GM12891 (cell line): Measurements from ENCODE around the gene CHRNA9.
"Not testable (repeated sequence)": the region's sequence is repeated elsewhere in the genome, so short reads cannot be mapped to it uniquely, and the experiment has no call there.

Experiments used
- DNase-seq: peaks from one replicate; pipeline ENCODE4 v3.0.0; 2011; ENCODE audit warnings: low spot score; ENCODE audit not compliant: insufficient read length
- FAIRE-seq: peaks from 2 replicates; lab custom pipeline; 2011; peaks lifted over from hg19 to GRCh38; lab: Jason Lieb, UNC
- PAX5 ChIP-seq: IDR thresholded peaks from 2 replicates; pipeline ENCODE4 v1.6.1; 2011; ENCODE audit warnings: low read length, moderate library complexity, mild to moderate bottlenecking; ENCODE audit not compliant: insufficient read depth, severe bottlenecking
- POLR2A ChIP-seq: IDR thresholded peaks from 2 replicates; pipeline ENCODE4 v1.6.1; 2011; ENCODE audit warnings: low read depth, low read length, control low read depth
- POLR2AphosphoS5 ChIP-seq: IDR thresholded peaks from 2 replicates; pipeline ENCODE4 v1.6.1; 2011; ENCODE audit warnings: low read depth, low read length, control low read depth
- POU2F2 ChIP-seq: IDR thresholded peaks from 2 replicates; pipeline ENCODE4 v1.6.1; 2011; ENCODE audit warnings: low read depth, mild to moderate bottlenecking, control low read depth, low read length, moderate library complexity
- SPI1 ChIP-seq: IDR thresholded peaks from 2 replicates; pipeline ENCODE4 v1.6.1; 2011; ENCODE audit warnings: low read depth, low read length, control low read depth
- TAF1 ChIP-seq: IDR thresholded peaks from 2 replicates; pipeline ENCODE4 v1.6.1; 2011; ENCODE audit warnings: low read depth, low read length, control low read depth

CHRNA9 gene

DNA sequence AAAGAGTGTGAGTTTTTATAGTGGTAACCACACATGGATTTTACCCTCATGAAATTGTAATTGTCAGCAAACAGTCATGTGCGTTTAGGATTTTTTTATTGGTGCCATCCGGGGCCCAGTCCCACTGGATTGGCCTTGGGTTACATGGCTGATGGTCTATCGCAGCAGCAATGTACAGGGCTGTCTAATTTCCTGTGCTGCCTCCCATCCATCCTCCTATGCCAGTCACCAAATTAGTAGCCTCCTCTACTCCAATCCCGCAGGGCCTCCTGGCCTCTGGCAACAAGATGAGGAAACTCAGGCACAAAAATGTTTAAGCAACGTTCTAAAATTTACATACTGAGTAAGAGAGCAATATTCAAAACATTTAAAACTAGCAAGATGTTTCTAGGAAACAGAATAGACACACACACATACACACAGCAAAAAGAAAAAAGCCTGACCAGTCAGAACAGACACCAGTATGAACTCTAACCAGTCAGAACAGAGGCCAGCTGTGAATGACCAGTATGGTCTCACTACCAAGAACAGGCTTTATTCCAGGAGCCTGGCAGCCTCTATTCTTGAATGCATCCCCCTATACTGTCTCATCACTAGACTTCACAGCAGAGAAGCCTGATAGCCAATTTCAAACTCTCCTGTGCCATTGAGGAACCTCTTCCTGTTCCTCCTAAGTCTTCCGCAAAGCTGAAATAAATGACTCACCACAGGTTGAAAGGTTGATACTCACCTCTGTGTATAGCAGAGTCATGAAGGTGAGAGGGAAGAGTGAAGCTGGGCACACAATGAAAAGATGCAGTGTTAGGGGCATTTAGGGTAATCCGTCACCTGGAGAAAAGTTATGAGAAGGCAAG, 42.6 kb downstream of the CHRNA9 start:
- DNase-seq: no peak
- no peak for TF ChIP-seq PAX5
- no peak for TF ChIP-seq POU2F2
- no peak for TF ChIP-seq POLR2AphosphoS5
- no peak for TF ChIP-seq SPI1
- no peak for TF ChIP-seq POLR2A
- no peak for TF ChIP-seq TAF1
- peak; percentile 50 for FAIRE-seq

DNA sequence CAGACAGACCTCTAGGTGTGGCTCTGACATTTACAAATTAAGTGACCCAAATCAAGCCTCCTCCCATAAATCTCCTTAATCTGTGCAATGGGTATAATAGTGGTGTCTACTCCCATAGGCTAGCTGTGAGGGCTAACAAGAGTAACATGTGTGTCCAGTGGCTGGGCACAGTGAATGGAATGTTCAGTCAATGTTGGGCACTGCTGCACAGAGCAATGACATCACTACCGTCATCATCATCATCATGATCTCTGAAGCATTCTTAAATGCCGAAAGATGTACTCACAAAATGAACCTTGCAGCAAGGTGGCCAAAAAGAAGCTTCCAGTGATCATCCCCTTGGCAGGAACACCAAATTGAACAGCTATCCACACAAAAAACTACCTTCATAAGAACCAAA, 43.5 kb downstream of the CHRNA9 start:
- no peak for DNase-seq
- FAIRE-seq: no peak
- no peak for TF ChIP-seq POU2F2
- no peak for TF ChIP-seq POLR2AphosphoS5
- no peak for TF ChIP-seq PAX5
- no peak for TF ChIP-seq POLR2A
- no peak for TF ChIP-seq SPI1
- no peak for TF ChIP-seq TAF1

DNA sequence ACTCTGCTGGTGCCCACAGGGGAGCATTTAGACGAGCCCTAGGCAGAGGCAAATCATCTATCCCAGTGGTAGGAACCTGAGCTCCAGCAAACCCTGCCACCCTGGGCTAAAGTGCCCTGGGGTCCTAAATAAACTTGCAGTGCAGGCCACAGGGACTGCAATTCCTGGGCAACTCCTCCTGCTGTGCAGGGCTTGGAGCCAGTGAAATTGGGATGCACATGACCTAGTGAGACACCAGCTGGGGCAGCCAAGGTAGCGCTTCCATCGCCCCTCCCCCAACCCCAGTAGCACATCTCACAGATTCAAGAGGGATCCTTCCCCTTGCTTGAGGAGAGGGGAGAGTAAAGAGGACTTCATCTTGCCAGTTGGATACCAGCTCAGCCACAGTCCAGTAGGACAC, 44.1 kb downstream of the CHRNA9 start:
- no peak for TF ChIP-seq TAF1
- TF ChIP-seq POLR2AphosphoS5: no peak
- TF ChIP-seq POU2F2: no peak
- no peak for TF ChIP-seq PAX5
- FAIRE-seq: no peak
- DNase-seq: no peak

- TF ChIP-seq PAX5: no peak
- no peak for TF ChIP-seq POLR2A
- TF ChIP-seq POLR2AphosphoS5: no peak
- no peak for TF ChIP-seq POU2F2
- TF ChIP-seq TAF1: no peak
- no peak for TF ChIP-seq SPI1
- no peak for DNase-seq
- no peak for FAIRE-seq
These were observed 45.5 kb downstream of the CHRNA9 start for GRCh38 chr4:40380647-40381046.

DNA sequence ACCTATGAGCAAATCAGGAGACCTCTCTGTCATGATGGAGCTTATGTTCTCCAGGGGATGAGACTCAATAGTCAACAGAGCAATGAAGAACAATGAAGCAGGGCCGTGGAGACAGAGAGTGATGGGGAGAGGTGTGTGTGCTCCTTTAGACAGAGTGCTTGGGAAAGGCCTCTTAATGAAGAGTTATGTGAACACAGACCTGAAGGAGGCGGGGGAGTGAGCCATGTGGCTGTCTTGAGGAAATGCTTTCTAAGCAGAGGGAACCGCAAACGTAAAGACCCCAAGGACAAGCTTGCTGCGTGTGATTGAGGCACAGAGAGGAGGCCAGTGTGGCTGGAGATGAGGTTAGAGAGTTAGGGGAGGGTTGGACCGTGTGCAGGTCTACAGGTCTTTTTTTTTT, 53.1 kb downstream of the CHRNA9 start:
- TF ChIP-seq POLR2AphosphoS5 (no peak), SPI1 (no peak), PAX5 (no peak), POU2F2 (no peak), TAF1 (no peak), POLR2A (no peak)
- DNase-seq: no peak
- FAIRE-seq: no peak

GRCh38 chr4:40389986-40390385, 54.9 kb downstream of the CHRNA9 start:
- no peak for TF ChIP-seq POU2F2
- no peak for TF ChIP-seq SPI1
- no peak for TF ChIP-seq TAF1
- no peak for TF ChIP-seq POLR2AphosphoS5
- TF ChIP-seq POLR2A: no peak
- TF ChIP-seq PAX5: no peak
- FAIRE-seq (no peak), DNase-seq (no peak)

- DNase-seq, FAIRE-seq: not testable (repeated sequence)
These were observed 57.1 kb downstream of the CHRNA9 start for GRCh38 chr4:40392241-40392640.

GRCh38 chr4:40394236-40394635, 59.1 kb downstream of the CHRNA9 start:
- DNase-seq (no peak), FAIRE-seq (no peak)
- no peak for TF ChIP-seq PAX5
- no peak for TF ChIP-seq POLR2A
- TF ChIP-seq POLR2AphosphoS5: no peak
- TF ChIP-seq TAF1: no peak
- no peak for TF ChIP-seq SPI1
- TF ChIP-seq POU2F2: no peak

DNA sequence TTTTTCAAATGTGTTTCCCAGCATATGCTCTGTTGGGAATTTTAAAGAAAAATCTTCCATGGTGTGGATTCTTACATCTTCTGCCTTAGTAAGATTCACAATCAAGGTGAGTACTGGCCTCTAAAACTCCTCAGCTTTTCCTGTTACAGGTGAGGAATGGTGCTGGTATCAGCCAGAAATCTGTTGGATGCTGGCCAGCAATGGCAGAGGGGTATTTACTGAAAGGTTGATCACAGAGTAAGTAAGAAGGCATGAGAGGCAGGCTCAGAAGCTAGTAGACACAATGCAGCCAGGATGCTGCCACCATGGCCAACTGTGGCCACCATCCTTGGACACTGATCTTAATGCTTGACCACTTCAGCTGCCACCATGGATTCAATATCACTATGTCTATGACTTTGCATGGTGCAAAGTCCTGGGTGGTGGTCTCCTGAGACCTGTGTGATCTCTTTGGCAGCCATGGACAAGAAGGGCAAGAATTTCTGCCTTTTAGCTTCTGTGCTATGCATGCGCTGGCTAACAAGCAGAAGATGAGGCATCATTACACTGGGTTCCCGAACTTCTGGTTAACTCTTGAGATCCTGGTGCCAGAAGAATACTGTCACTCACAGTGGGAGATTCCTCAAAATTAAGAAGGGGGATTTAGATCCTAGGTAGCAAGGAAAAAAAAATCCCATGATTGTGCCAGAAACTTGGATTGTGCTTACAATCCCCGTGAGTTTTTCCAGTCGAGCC, 60.2 kb downstream of the CHRNA9 start:
- no peak for FAIRE-seq
- no peak for DNase-seq

GRCh38 chr4:40395908-40396793, 61.0 kb downstream of the CHRNA9 start:
- DNase-seq (no peak), FAIRE-seq (no peak)
- no peak for TF ChIP-seq POLR2AphosphoS5
- no peak for TF ChIP-seq POU2F2
- TF ChIP-seq SPI1: no peak
- TF ChIP-seq POLR2A: no peak
- TF ChIP-seq TAF1: no peak
- no peak for TF ChIP-seq PAX5

More for the DNA sequence above, 60.2 kb downstream of the CHRNA9 start:
- no peak for TF ChIP-seq POLR2A
